Astrocyte (in vitro differentiated cells and primary cell): Measurements from ENCODE around the gene SEC23A. TPM values are rescaled to one million over a fixed set of nuclear protein-coding genes. Genes with fewer than 3 reads are reported as not detected.
"Not testable (repeated sequence)": the region's sequence is repeated elsewhere in the genome, so short reads cannot be mapped to it uniquely, and the experiment has no call there.

Experiments
- DNase-seq: peaks from one replicate; pipeline ENCODE4 v3.0.0-alpha.2; 2010; ENCODE audit warnings: low read depth
- FAIRE-seq: peaks from 2 replicates; lab custom pipeline; 2011; peaks lifted over from hg19 to GRCh38; lab: Jason Lieb, UNC
- H2AFZ ChIP-seq: 2 replicates; pipeline ENCODE4 v1.6.0; 2012; ENCODE audit warnings: low read depth, low read length, inconsistent platforms
- H3K27ac ChIP-seq: 2 replicates; pipeline ENCODE4 v1.5.1; 2011; ENCODE audit warnings: low read depth, low read length, inconsistent platforms
- H3K27me3 ChIP-seq: 2 replicates; pipeline ENCODE4 v1.6.0; 2011; ENCODE audit warnings: low read length, inconsistent platforms; ENCODE audit not compliant: insufficient read depth
- H3K36me3 ChIP-seq: 2 replicates; pipeline ENCODE4 v1.5.1; 2011; ENCODE audit warnings: low read length, inconsistent platforms; ENCODE audit not compliant: insufficient read depth
- H3K4me1 ChIP-seq: 2 replicates; pipeline ENCODE4 v1.5.1; 2011; ENCODE audit warnings: low read length, inconsistent platforms; ENCODE audit not compliant: insufficient read depth
- H3K4me2 ChIP-seq: 2 replicates; pipeline ENCODE4 v1.6.0; 2012; ENCODE audit warnings: low read length, inconsistent platforms
- H3K4me3 ChIP-seq: 2 replicates; pipeline ENCODE4 v1.5.1; 2011; ENCODE audit warnings: low read depth, mild to moderate bottlenecking, low read length, inconsistent platforms; ENCODE audit not compliant: insufficient read depth
- H3K79me2 ChIP-seq: 2 replicates; pipeline ENCODE4 v1.6.0; 2012; ENCODE audit warnings: mild to moderate bottlenecking, low read length, inconsistent platforms; ENCODE audit not compliant: insufficient read depth
- H3K9ac ChIP-seq: 2 replicates; pipeline ENCODE4 v1.6.0; 2012; ENCODE audit warnings: mild to moderate bottlenecking, low read length, inconsistent platforms
- H3K9me3 ChIP-seq: 2 replicates; pipeline ENCODE4 v1.5.1; 2012; ENCODE audit warnings: low read depth, mild to moderate bottlenecking, low read length, inconsistent platforms; ENCODE audit not compliant: insufficient read depth
- H4K20me1 ChIP-seq: 2 replicates; pipeline ENCODE4 v1.6.0; 2012; ENCODE audit warnings: low read length, inconsistent platforms; ENCODE audit not compliant: insufficient read depth
- H3K27ac Mint-ChIP-seq: one replicate; pipeline ENCODE4 v1.8.0; 2021; ENCODE audit warnings: mild to moderate bottlenecking, mixed read lengths; ENCODE audit not compliant: unreplicated experiment
- H3K27me3 Mint-ChIP-seq: one replicate; pipeline ENCODE4 v1.8.0; 2021; ENCODE audit warnings: low read depth, mixed read lengths; ENCODE audit not compliant: unreplicated experiment
- H3K36me3 Mint-ChIP-seq: one replicate; pipeline ENCODE4 v1.8.0; 2021; ENCODE audit warnings: low read depth, mixed read lengths; ENCODE audit not compliant: unreplicated experiment
- H3K4me1 Mint-ChIP-seq: one replicate; pipeline ENCODE4 v1.8.0; 2021; ENCODE audit warnings: low read depth, mixed read lengths; ENCODE audit not compliant: unreplicated experiment
- H3K4me3 Mint-ChIP-seq: one replicate; pipeline ENCODE4 v1.8.0; 2021; ENCODE audit warnings: mild to moderate bottlenecking, moderate library complexity, mixed read lengths; ENCODE audit not compliant: unreplicated experiment
- H3K9me3 Mint-ChIP-seq: one replicate; pipeline ENCODE4 v1.8.0; 2021; ENCODE audit warnings: mild to moderate bottlenecking, mixed read lengths; ENCODE audit not compliant: unreplicated experiment
- CTCF ChIP-seq: IDR thresholded peaks from 2 replicates; pipeline ENCODE4 v1.5.1; 2011; ENCODE audit warnings: low read depth, mild to moderate bottlenecking, inconsistent platforms, low read length, moderate library complexity; ENCODE audit not compliant: insufficient read depth
- EZH2 ChIP-seq: IDR thresholded peaks from 2 replicates; pipeline ENCODE4 v1.6.1; 2012; ENCODE audit warnings: mild to moderate bottlenecking, low read length, inconsistent platforms; ENCODE audit not compliant: insufficient read depth
- total RNA-seq: library from RNA; stranded (reverse); gene quantifications from 2 replicates; pipeline ENCODE4 v1.2.1, GENCODE V29; 2021

SEC23A gene
- total RNA-seq, 1 donor from 2014 or later: 229 TPM

- no peaks in the 10 kb centered on the region for H3K4me1 ChIP-seq
- H3K4me2 ChIP-seq: no peak overlapping the region
- H3K9me3 ChIP-seq: no peaks in the 10 kb centered on the region
- peaks cover 17% of the 10 kb centered on the region for H3K36me3 Mint-ChIP-seq
- no peaks in the 10 kb centered on the region for H3K27me3 Mint-ChIP-seq
- FAIRE-seq (no peak), DNase-seq (no peak)
- no peak overlapping the region for H3K27ac Mint-ChIP-seq
- H3K27me3 ChIP-seq: no peaks in the 10 kb centered on the region
- H2AFZ ChIP-seq: no peak overlapping the region
- no peak for TF ChIP-seq EZH2
- TF ChIP-seq CTCF: no peak
- no peak overlapping the region for H3K9ac ChIP-seq
- peaks cover 40% of the 10 kb centered on the region for H4K20me1 ChIP-seq
- H3K79me2 ChIP-seq: peaks cover 44% of the 10 kb centered on the region
- H3K36me3 ChIP-seq: peaks cover 49% of the 10 kb centered on the region
- no peak overlapping the region for H3K4me3 ChIP-seq
- no peak overlapping the region for H3K27ac ChIP-seq
- no peak overlapping the region for H3K4me3 Mint-ChIP-seq
- H3K9me3 Mint-ChIP-seq: no peaks in the 10 kb centered on the region
- H3K4me1 Mint-ChIP-seq: no peaks in the 10 kb centered on the region
These were observed 22.1 kb downstream of the SEC23A start for GRCh38 chr14:39080886-39081285.

- no peak for TF ChIP-seq CTCF
- no peak for TF ChIP-seq EZH2
- DNase-seq (no peak), FAIRE-seq (no peak)
- no peaks in the 10 kb centered on the region for H3K27me3 ChIP-seq
- H3K9me3 Mint-ChIP-seq: no peaks in the 10 kb centered on the region
- H3K79me2 ChIP-seq: peaks cover 32% of the 10 kb centered on the region
- no peaks in the 10 kb centered on the region for H3K27me3 Mint-ChIP-seq
- H3K9ac ChIP-seq: no peak overlapping the region
- H3K9me3 ChIP-seq: no peaks in the 10 kb centered on the region
- H4K20me1 ChIP-seq: peaks cover 35% of the 10 kb centered on the region
- H3K27ac Mint-ChIP-seq: no peak overlapping the region
- H3K4me3 Mint-ChIP-seq: no peak overlapping the region
- H2AFZ ChIP-seq: no peak overlapping the region
- H3K4me1 ChIP-seq: no peaks in the 10 kb centered on the region
- H3K4me1 Mint-ChIP-seq: no peaks in the 10 kb centered on the region
- no peak overlapping the region for H3K4me3 ChIP-seq
- no peak overlapping the region for H3K4me2 ChIP-seq
- no peak overlapping the region for H3K27ac ChIP-seq
- peaks cover 9% of the 10 kb centered on the region for H3K36me3 Mint-ChIP-seq
- peaks cover 44% of the 10 kb centered on the region for H3K36me3 ChIP-seq
These were observed 31.9 kb downstream of the SEC23A start for GRCh38 chr14:39071096-39071495.

GRCh38 chr14:39069923-39070322, 33.1 kb downstream of the SEC23A start:
- no peaks in the 10 kb centered on the region for H3K9me3 ChIP-seq
- H3K4me2 ChIP-seq: no peak overlapping the region
- peaks cover 46% of the 10 kb centered on the region for H3K36me3 ChIP-seq
- H3K9ac ChIP-seq: no peak overlapping the region
- H3K79me2 ChIP-seq: peaks cover 26% of the 10 kb centered on the region
- no peak overlapping the region for H3K27ac ChIP-seq
- H4K20me1 ChIP-seq: peaks cover 35% of the 10 kb centered on the region
- DNase-seq (no peak), FAIRE-seq (no peak)
- no peak overlapping the region for H3K4me3 Mint-ChIP-seq
- no peak for TF ChIP-seq CTCF
- TF ChIP-seq EZH2: no peak
- no peaks in the 10 kb centered on the region for H3K27me3 Mint-ChIP-seq
- peaks cover 6% of the 10 kb centered on the region for H3K36me3 Mint-ChIP-seq
- H3K27ac Mint-ChIP-seq: peak overlapping the region; percentile 16
- no peak overlapping the region for H3K4me3 ChIP-seq
- H2AFZ ChIP-seq: no peak overlapping the region
- H3K4me1 ChIP-seq: no peaks in the 10 kb centered on the region
- no peaks in the 10 kb centered on the region for H3K27me3 ChIP-seq
- H3K4me1 Mint-ChIP-seq: no peaks in the 10 kb centered on the region
- H3K9me3 Mint-ChIP-seq: no peaks in the 10 kb centered on the region

GRCh38 chr14:39069169-39069805, 33.7 kb downstream of the SEC23A start:
- not testable (repeated sequence) for DNase-seq, H3K4me3 ChIP-seq, H3K27ac ChIP-seq, H3K9me3 Mint-ChIP-seq, FAIRE-seq, H3K27me3 ChIP-seq, H2AFZ ChIP-seq, H3K27ac Mint-ChIP-seq, H3K27me3 Mint-ChIP-seq, H3K36me3 Mint-ChIP-seq, H3K9me3 ChIP-seq, H3K9ac ChIP-seq, H3K4me2 ChIP-seq, H3K4me3 Mint-ChIP-seq, H3K4me1 ChIP-seq, H3K4me1 Mint-ChIP-seq
- H3K36me3 ChIP-seq: peaks cover 52% of the 10 kb centered on the region
- H3K79me2 ChIP-seq: peaks cover 26% of the 10 kb centered on the region
- peaks cover 40% of the 10 kb centered on the region for H4K20me1 ChIP-seq
